Measurements from ENCODE around the gene ADAMTS18.

Gene ADAMTS18

DNA sequence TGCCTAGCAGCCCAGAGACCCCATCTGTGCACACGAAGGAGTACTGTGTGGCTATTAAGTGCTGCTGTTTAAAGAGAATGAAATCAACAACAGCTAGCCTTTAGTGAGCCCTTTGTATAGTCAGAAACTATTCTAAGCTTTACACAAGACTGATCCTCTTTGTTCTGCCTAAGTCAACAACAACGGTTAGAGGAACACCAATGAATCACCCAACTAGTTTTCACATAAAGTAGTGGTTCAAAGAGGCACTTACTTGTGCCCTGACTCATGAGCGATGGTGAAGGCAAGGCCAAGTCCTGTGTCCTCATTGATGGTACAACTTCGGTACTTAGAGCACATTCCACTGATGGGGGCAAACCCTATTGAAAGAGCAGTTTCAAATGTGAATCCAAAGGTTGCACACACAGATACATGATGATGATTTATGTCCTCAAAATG lies 75.8 kb downstream of the ADAMTS18 start:
- H3K9ac ChIP-seq, result no peak overlapping the region
- H3K4me3 ChIP-seq (IDR thresholded peaks at IDR 0.05; ENCODE audit: insufficient read depth, low read depth, low read length), result no peak overlapping the region
- H3K4me2 ChIP-seq, result no peak overlapping the region
- H4K20me1 ChIP-seq (ENCODE audit: insufficient read depth), result no peaks in the 10 kb centered on the region
- no peak overlapping the region for H2AFZ ChIP-seq (ENCODE audit: low read depth)
- no peaks in the 10 kb centered on the region for H3K4me1 ChIP-seq (ENCODE audit: low read depth, poor library complexity, severe bottlenecking)
- no peaks in the 10 kb centered on the region for H3K27me3 ChIP-seq (ENCODE audit: insufficient read depth, low read depth)
- H3K27ac ChIP-seq, result no peak overlapping the region
- H3K79me2 ChIP-seq (ENCODE audit: insufficient read depth, low read depth), result no peaks in the 10 kb centered on the region
- TF ChIP-seq, protein P1, sequence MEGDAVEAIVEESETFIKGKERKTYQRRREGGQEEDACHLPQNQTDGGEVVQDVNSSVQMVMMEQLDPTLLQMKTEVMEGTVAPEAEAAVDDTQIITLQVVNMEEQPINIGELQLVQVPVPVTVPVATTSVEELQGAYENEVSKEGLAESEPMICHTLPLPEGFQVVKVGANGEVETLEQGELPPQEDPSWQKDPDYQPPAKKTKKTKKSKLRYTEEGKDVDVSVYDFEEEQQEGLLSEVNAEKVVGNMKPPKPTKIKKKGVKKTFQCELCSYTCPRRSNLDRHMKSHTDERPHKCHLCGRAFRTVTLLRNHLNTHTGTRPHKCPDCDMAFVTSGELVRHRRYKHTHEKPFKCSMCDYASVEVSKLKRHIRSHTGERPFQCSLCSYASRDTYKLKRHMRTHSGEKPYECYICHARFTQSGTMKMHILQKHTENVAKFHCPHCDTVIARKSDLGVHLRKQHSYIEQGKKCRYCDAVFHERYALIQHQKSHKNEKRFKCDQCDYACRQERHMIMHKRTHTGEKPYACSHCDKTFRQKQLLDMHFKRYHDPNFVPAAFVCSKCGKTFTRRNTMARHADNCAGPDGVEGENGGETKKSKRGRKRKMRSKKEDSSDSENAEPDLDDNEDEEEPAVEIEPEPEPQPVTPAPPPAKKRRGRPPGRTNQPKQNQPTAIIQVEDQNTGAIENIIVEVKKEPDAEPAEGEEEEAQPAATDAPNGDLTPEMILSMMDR (conservative IDR thresholded peaks at IDR 0.05; ENCODE audit: low read depth, low read length), result no peak
- H3K36me3 ChIP-seq (ENCODE audit: insufficient read depth), result no peaks in the 10 kb centered on the region

DNA sequence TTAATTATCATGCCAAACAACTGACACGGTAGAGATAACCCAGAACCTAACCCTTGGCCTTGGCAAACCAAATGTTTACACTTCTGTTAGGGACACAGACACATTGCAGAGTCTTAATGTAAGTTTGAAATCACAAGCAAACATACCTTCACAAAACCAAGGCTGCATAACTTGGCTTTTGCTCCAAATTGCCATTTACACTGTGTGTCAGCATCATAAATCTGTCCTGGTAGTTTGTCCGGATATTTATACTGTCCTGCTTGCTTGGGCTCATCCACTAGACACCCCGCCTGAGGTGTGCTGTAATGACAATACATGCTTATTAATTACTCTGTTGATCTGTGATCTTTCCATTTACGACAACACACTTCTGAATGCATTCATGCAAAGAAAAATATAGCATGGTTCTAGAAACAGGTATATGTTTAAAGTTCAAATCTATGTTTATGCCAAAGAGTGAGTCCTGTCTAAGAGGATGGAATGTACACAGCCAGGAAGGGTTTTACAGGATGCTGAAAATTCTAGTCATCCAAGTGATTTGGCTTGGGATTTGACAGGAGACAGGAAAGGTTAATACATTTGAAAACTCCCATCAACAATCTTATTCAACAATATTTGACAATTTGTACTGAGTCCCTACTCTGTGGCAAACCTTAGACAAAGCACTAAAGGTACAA lies 81.1 kb downstream of the ADAMTS18 start:
- no peak overlapping the region for H3K27ac ChIP-seq
- no peaks in the 10 kb centered on the region for H3K27me3 ChIP-seq (ENCODE audit: insufficient read depth, low read depth)
- H4K20me1 ChIP-seq (ENCODE audit: insufficient read depth), result no peaks in the 10 kb centered on the region
- H2AFZ ChIP-seq (ENCODE audit: low read depth), result no peak overlapping the region
- H3K9ac ChIP-seq, result no peak overlapping the region
- no peaks in the 10 kb centered on the region for H3K79me2 ChIP-seq (ENCODE audit: insufficient read depth, low read depth)
- TF ChIP-seq, protein P1 (conservative IDR thresholded peaks at IDR 0.05; ENCODE audit: low read depth, low read length), result no peak
- no peaks in the 10 kb centered on the region for H3K4me1 ChIP-seq (ENCODE audit: low read depth, poor library complexity, severe bottlenecking)
- H3K4me3 ChIP-seq (IDR thresholded peaks at IDR 0.05; ENCODE audit: insufficient read depth, low read depth, low read length), result no peak overlapping the region
- no peaks in the 10 kb centered on the region for H3K36me3 ChIP-seq (ENCODE audit: insufficient read depth)
- H3K4me2 ChIP-seq, result no peak overlapping the region

DNA sequence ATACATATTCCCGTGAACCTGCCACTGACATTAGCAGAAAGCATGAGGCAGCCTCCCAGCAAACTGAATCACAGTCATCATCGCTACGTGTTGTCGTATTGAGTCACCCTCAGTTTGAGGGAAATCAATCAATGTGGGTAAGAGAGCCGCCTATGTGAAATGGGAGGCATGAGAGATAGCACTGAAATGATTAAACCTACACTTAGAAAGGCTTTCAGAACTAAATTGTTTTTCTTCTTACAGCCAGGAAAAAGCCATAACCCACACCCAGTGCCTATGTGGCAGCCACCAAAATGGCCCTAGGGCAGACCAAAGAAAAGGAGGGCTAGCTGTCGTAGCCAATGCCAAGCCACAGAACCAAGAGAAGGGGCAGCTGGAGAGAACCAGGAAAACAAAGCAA lies 90.5 kb downstream of the ADAMTS18 start:
- no peaks in the 10 kb centered on the region for H4K20me1 ChIP-seq (ENCODE audit: insufficient read depth)
- H2AFZ ChIP-seq (ENCODE audit: low read depth), result no peak overlapping the region
- no peaks in the 10 kb centered on the region for H3K79me2 ChIP-seq (ENCODE audit: insufficient read depth, low read depth)
- no peak overlapping the region for H3K4me3 ChIP-seq (IDR thresholded peaks at IDR 0.05; ENCODE audit: insufficient read depth, low read depth, low read length)
- no peak overlapping the region for H3K9ac ChIP-seq
- H3K27me3 ChIP-seq (ENCODE audit: insufficient read depth, low read depth), result no peaks in the 10 kb centered on the region
- TF ChIP-seq, protein P1 (conservative IDR thresholded peaks at IDR 0.05; ENCODE audit: low read depth, low read length), result no peak
- H3K36me3 ChIP-seq (ENCODE audit: insufficient read depth), result no peaks in the 10 kb centered on the region
- H3K4me2 ChIP-seq, result no peak overlapping the region
- no peaks in the 10 kb centered on the region for H3K4me1 ChIP-seq (ENCODE audit: low read depth, poor library complexity, severe bottlenecking)
- no peak overlapping the region for H3K27ac ChIP-seq

DNA sequence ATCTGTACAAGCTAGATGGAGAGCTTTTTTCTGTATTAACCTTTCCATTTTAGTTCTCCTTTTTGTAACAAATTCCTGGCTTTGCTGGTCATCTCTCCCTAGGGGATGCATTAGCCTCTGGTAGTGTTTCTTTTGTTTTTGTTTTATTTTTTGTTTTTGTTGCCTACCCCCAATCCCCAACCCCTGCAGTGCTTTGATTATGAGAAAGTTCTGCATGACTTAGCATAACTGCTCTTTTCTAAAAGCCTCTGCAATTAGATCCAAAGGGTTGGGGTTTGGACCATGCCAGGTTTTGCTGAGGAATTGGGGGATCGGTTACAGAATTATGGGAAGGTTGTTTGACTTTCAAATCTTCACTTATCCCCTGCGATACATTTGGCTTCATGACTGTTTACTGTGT lies 98.2 kb downstream of the ADAMTS18 start:
- Histone ChIP-seq H3K4me2 (no peak overlapping the region), H3K79me2 (ENCODE audit: insufficient read depth, low read depth) (no peaks in the 10 kb centered on the region), H2AFZ (ENCODE audit: low read depth) (no peak overlapping the region), H3K4me3 (IDR thresholded peaks at IDR 0.05; ENCODE audit: insufficient read depth, low read depth, low read length) (no peak overlapping the region), H3K9ac (no peak overlapping the region), H3K27me3 (ENCODE audit: insufficient read depth, low read depth) (no peaks in the 10 kb centered on the region), H3K4me1 (ENCODE audit: low read depth, poor library complexity, severe bottlenecking) (no peaks in the 10 kb centered on the region), H4K20me1 (ENCODE audit: insufficient read depth) (no peaks in the 10 kb centered on the region), H3K27ac (no peak overlapping the region), H3K36me3 (ENCODE audit: insufficient read depth) (no peaks in the 10 kb centered on the region)
- TF ChIP-seq, protein P1 (conservative IDR thresholded peaks at IDR 0.05; ENCODE audit: low read depth, low read length), result no peak

Data from KMS-11 (cell line).